CD4-positive, alpha-beta T cell treated with Interleukin-15 for 1 hour (primary cell): ENCODE results near the gene ATP11A.
"Not testable (repeated sequence)": the region's sequence is repeated elsewhere in the genome, so short reads cannot be mapped to it uniquely, and the experiment has no call there.

Experiments
- DNase-seq: peaks from one replicate; pipeline ENCODE4 v3.0.0-alpha.2; 2020

The ATP11A gene

GRCh38 chr13:112825071-112825470 lies 135.2 kb downstream of the ATP11A start:
- no peak for DNase-seq

GRCh38 chr13:112825875-112826274 lies 136.0 kb downstream of the ATP11A start:
- no peak for DNase-seq

GRCh38 chr13:112826565-112826964 lies 136.7 kb downstream of the ATP11A start:
- DNase-seq = no peak

GRCh38 chr13:112828082-112828699 lies 138.4 kb downstream of the ATP11A start:
- no peak for DNase-seq

- DNase-seq = no peak
Measured at GRCh38 chr13:112828756-112829155, 138.9 kb downstream of the ATP11A start.

GRCh38 chr13:112831196-112831595 lies 141.4 kb downstream of the ATP11A start:
- no peak for DNase-seq

- no peak for DNase-seq
Measured at GRCh38 chr13:112831801-112832200, 142.0 kb downstream of the ATP11A start.

- DNase-seq = no peak
Measured at GRCh38 chr13:112832811-112833210, 143.0 kb downstream of the ATP11A start.

GRCh38 chr13:112833551-112834257 lies 143.9 kb downstream of the ATP11A start:
- no peak for DNase-seq

- no peak for DNase-seq
Measured at GRCh38 chr13:112835344-112835743, 145.5 kb downstream of the ATP11A start.

- no peak for DNase-seq
Measured at GRCh38 chr13:112835796-112836195, 146.0 kb downstream of the ATP11A start.

- no peak for DNase-seq
Measured at GRCh38 chr13:112836940-112837339, 147.1 kb downstream of the ATP11A start.

- no peak for DNase-seq
Measured at GRCh38 chr13:112837371-112838037, 147.7 kb downstream of the ATP11A start.

- DNase-seq = no peak
Measured at GRCh38 chr13:112838038-112838841, 148.4 kb downstream of the ATP11A start.

- no peak for DNase-seq
Measured at GRCh38 chr13:112838842-112839117, 148.9 kb downstream of the ATP11A start.

GRCh38 chr13:112839356-112840105 lies 149.7 kb downstream of the ATP11A start:
- no peak for DNase-seq

- no peak for DNase-seq
Measured at GRCh38 chr13:112840472-112841302, 150.8 kb downstream of the ATP11A start.

GRCh38 chr13:112841303-112842015 lies 151.6 kb downstream of the ATP11A start:
- DNase-seq = not testable (repeated sequence)

- DNase-seq = no peak
Measured at GRCh38 chr13:112842343-112842856, 152.6 kb downstream of the ATP11A start.

GRCh38 chr13:112842931-112843391 lies 153.1 kb downstream of the ATP11A start:
- no peak for DNase-seq
